ENCODE measurements around the gene MPP3.
"Not testable (repeated sequence)": the region's sequence is repeated elsewhere in the genome, so short reads cannot be mapped to it uniquely, and the experiment has no call there.

Gene MPP3

GRCh38 chr17:43801844-43802243, 31.1 kb downstream of the MPP3 start:
- no peak for DNase-seq

- no peak for DNase-seq
Measured at GRCh38 chr17:43800736-43801135, 32.2 kb downstream of the MPP3 start.

GRCh38 chr17:43799047-43799446, 33.9 kb downstream of the MPP3 start:
- no peak for DNase-seq

GRCh38 chr17:43798024-43798423, 34.9 kb downstream of the MPP3 start:
- not testable (repeated sequence) for DNase-seq

GRCh38 chr17:43792668-43793067, 40.3 kb downstream of the MPP3 start:
- not testable (repeated sequence) for DNase-seq

GRCh38 chr17:43791589-43791988, 41.4 kb downstream of the MPP3 start:
- no peak for DNase-seq

- DNase-seq, result no peak
Measured at GRCh38 chr17:43790311-43790940, 42.5 kb downstream of the MPP3 start.

- no peak for DNase-seq
Measured at GRCh38 chr17:43789482-43789881, 43.5 kb downstream of the MPP3 start.

GRCh38 chr17:43788540-43788939, 44.4 kb downstream of the MPP3 start:
- DNase-seq, result no peak

- DNase-seq, result no peak
Measured at GRCh38 chr17:43787728-43788127, 45.2 kb downstream of the MPP3 start.

GRCh38 chr17:43784628-43785101, 48.3 kb downstream of the MPP3 start:
- DNase-seq, result no peak

GRCh38 chr17:43784068-43784467, 48.9 kb downstream of the MPP3 start:
- DNase-seq, result no peak

- no peak for DNase-seq
Measured at GRCh38 chr17:43782913-43783680, 49.8 kb downstream of the MPP3 start.

GRCh38 chr17:43780135-43780534, 52.8 kb downstream of the MPP3 start, which contains the start of gene CFAP97D1:
CFAP97D1 (plus strand) TSS chr17:43780435; CDS start chr17:43780463, 28 bp downstream.
- DNase-seq, result no peak

GRCh38 chr17:43779145-43780125, 53.5 kb downstream of the MPP3 start:
- DNase-seq, result peak; percentile 59

GRCh38 chr17:43778337-43779144, 54.4 kb downstream of the MPP3 start, which contains the start of gene DUSP3:
DUSP3 (minus strand) TSS chr17:43778977; CDS start chr17:43778924, 53 bp downstream.
- peak; percentile 93 for DNase-seq

GRCh38 chr17:43774304-43775250, 58.4 kb downstream of the MPP3 start:
- DNase-seq, result no peak

- no peak for DNase-seq
Measured at GRCh38 chr17:43772877-43773648, 59.9 kb downstream of the MPP3 start.

- no peak for DNase-seq
Measured at GRCh38 chr17:43771463-43771862, 61.5 kb downstream of the MPP3 start.

GRCh38 chr17:43770957-43771356, 62.0 kb downstream of the MPP3 start:
- DNase-seq, result no peak

All from left hindlimb (tissue), 1 donor.